SH-SY5Y (cell line): ENCODE measurements around the gene SRGAP3.

Source experiments
- GATA2 ChIP-seq: IDR thresholded peaks from 2 replicates; pipeline ENCODE4 v1.6.1; 2011; ENCODE audit warnings: mild to moderate bottlenecking, low read depth, low read length
- GATA3 ChIP-seq: IDR thresholded peaks from 2 replicates; pipeline ENCODE4 v1.6.1; 2011; ENCODE audit warnings: low read depth, mild to moderate bottlenecking, low read length, moderate library complexity

- TF ChIP-seq GATA3 (no peak), GATA2 (no peak)
Measured at GRCh38 chr3:9276761-9277370, 27.4 kb upstream of the SRGAP3 start.
